K562 (cell line): ENCODE data around the gene MRPL55. TPM values are rescaled to one million over a fixed set of nuclear protein-coding genes. Genes with fewer than 3 reads are reported as not detected.

Experiments
- ATAC-seq: fragments of 200-7000 bp; cut with Tn5 transposase; 3 replicates; pipeline ENCODE4 v1.9.1; 2020; ENCODE audit warnings: moderate library complexity
- BruUV-seq: library from RNA; stranded (reverse); fragments of 400-500 nt; replicated peaks from 2 replicates; lab custom pipeline; 2021; lab: Mats Ljungman, UMichigan
- CTCF ChIA-PET: fragments of 300-600 bp; formaldehyde crosslinking; extraction: SDS; loops from one replicate; lab custom pipeline; 2021; ENCODE audit warnings: low intra/inter-chr PET ratio; lab: Yijun Ruan, JAX
- POLR2A ChIA-PET: fragments of 300-600, 350-650 bp; sonication (Branson Sonifier 250); formaldehyde crosslinking; extraction: SDS; loops from one replicate; lab custom pipeline; 2021; ENCODE audit warnings: antibody characterized with exemption, inconsistent platforms; lab: Yijun Ruan, JAX
- DNase-seq, 4 experiments: peaks; one replicate each; pipeline versions ENCODE4 v3.0.0 to v3.0.0-alpha.2; 2011 to 2018; ENCODE audit warnings: low spot score in 3 of 4, mixed read lengths in 3 of 4; ENCODE audit errors: extremely low read depth in 1 of 4
- FAIRE-seq: peaks from 2 replicates; lab custom pipeline; 2011; peaks lifted over from hg19 to GRCh38; lab: Jason Lieb, UNC
- H2AFZ ChIP-seq: 2 replicates; pipeline ENCODE4 v1.6.0; 2011; ENCODE audit warnings: low read depth, low read length, control low read depth, inconsistent platforms
- H3K27ac ChIP-seq: fragments of 200-600 bp; 3 replicates; pipeline ENCODE4 v1.8.0; 2011; ENCODE audit warnings: low read depth, mild to moderate bottlenecking, control low read depth, inconsistent platforms, low read length, moderate library complexity, mixed read lengths; ENCODE audit errors: extremely low read depth
- H3K27me3 ChIP-seq, 2 experiments: fragments of 300-600 bp in 1 of 2; 2 replicates in 1 of 2; 3 replicates in 1 of 2; pipeline versions ENCODE4 v1.6.0 to v1.8.0; 2011; ENCODE audit warnings: inconsistent platforms in 2 of 2, low read length in 2 of 2, mild to moderate bottlenecking in 1 of 2, mixed read lengths in 1 of 2, moderate library complexity in 1 of 2; ENCODE audit not compliant: control insufficient read depth in 2 of 2, insufficient read depth in 2 of 2
- H3K36me3 ChIP-seq: fragments of 300-600 bp; 3 replicates; pipeline ENCODE4 v1.8.0; 2011; ENCODE audit warnings: mild to moderate bottlenecking, low read length, inconsistent platforms; ENCODE audit not compliant: control insufficient read depth, insufficient read depth
- H3K4me1 ChIP-seq, 2 experiments: fragments of 200-600 bp in 1 of 2; replicated peaks in 1 of 2; 2 replicates in 1 of 2; 3 replicates in 1 of 2; pipeline versions ENCODE4 v1.5.1 to v1.8.0; 2011; ENCODE audit warnings: inconsistent platforms in 2 of 2, low read length in 2 of 2, mild to moderate bottlenecking in 1 of 2, mixed read lengths in 1 of 2, moderate library complexity in 1 of 2; ENCODE audit not compliant: control insufficient read depth in 2 of 2, insufficient read depth in 2 of 2
- H3K4me2 ChIP-seq: 2 replicates; pipeline ENCODE4 v1.6.1; 2011; ENCODE audit warnings: low read length, control low read depth, inconsistent platforms, mixed read lengths; ENCODE audit not compliant: insufficient read depth
- H3K4me3 ChIP-seq: fragments of 200-600 bp; sonication (generic), shearing (Covaris generic); 2 replicates; pipeline ENCODE4 v1.5.1; 2016; ENCODE audit warnings: control low read depth, inconsistent platforms
- H3K79me2 ChIP-seq: fragments of 200-600 bp; 3 replicates; pipeline ENCODE4 v1.8.0; 2011; ENCODE audit warnings: low read length, inconsistent platforms; ENCODE audit not compliant: control insufficient read depth, insufficient read depth
- H3K9ac ChIP-seq, 2 experiments: 2 replicates each; pipeline versions ENCODE4 v1.6.0 to v1.6.1; 2011; ENCODE audit warnings: low read depth in 2 of 2, low read length in 2 of 2, control low read depth in 1 of 2, inconsistent platforms in 1 of 2, mild to moderate bottlenecking in 1 of 2, mixed read lengths in 1 of 2; ENCODE audit not compliant: insufficient read depth in 1 of 2
- H3K9me1 ChIP-seq: one replicate; pipeline ENCODE4 v1.6.0; 2011; ENCODE audit warnings: inconsistent platforms, mild to moderate bottlenecking, low read length, moderate library complexity; ENCODE audit not compliant: control insufficient read depth, insufficient read depth
- H3K9me3 ChIP-seq: replicated peaks from 2 replicates; pipeline ENCODE4 v1.5.1; 2011; ENCODE audit warnings: low read depth, low read length, inconsistent platforms; ENCODE audit not compliant: control insufficient read depth, insufficient read depth
- H4K20me1 ChIP-seq: replicated peaks from 2 replicates; pipeline ENCODE4 v1.6.1; 2011; ENCODE audit warnings: low read length, inconsistent platforms, mixed read lengths; ENCODE audit not compliant: control insufficient read depth, insufficient read depth
- CEBPB ChIP-seq: fragments of 450-650 bp; IDR thresholded peaks from 2 replicates; pipeline ENCODE4 v1.6.1; 2016; ENCODE audit warnings: missing genetic modification characterization, missing compliant biosample characterization
- E2F6 ChIP-seq, 2 experiments: IDR thresholded peaks; 2 replicates each; pipeline ENCODE4 v1.6.1; 2011; ENCODE audit warnings: borderline replicate concordance in 1 of 2, control low read depth in 1 of 2, low read depth in 1 of 2, low read length in 1 of 2, mild to moderate bottlenecking in 1 of 2, mixed read lengths in 1 of 2, moderate library complexity in 1 of 2; ENCODE audit not compliant: insufficient read depth in 1 of 2, insufficient read length in 1 of 2, poor library complexity in 1 of 2, severe bottlenecking in 1 of 2; ENCODE audit errors: extremely low read depth in 1 of 2
- GTF3C2 ChIP-seq: IDR thresholded peaks from 3 replicates; pipeline ENCODE4 v1.6.1; 2011; ENCODE audit warnings: borderline replicate concordance, mild to moderate bottlenecking, moderate library complexity; ENCODE audit not compliant: insufficient read length; ENCODE audit errors: extremely low read depth
- MAFG ChIP-seq: fragments of 450-650 bp; conservative IDR thresholded peaks from 2 replicates; pipeline ENCODE4 v1.6.1; 2016; ENCODE audit warnings: missing genetic modification characterization, missing compliant biosample characterization
- NR1H2 ChIP-seq: sonication (generic); formaldehyde crosslinking; IDR thresholded peaks from 2 replicates; pipeline ENCODE4 v1.4.0; 2020; ENCODE audit warnings: mild to moderate bottlenecking, missing genetic modification reagents
- YBX1 ChIP-seq: fragments of 450-650 bp; IDR thresholded peaks from 2 replicates; pipeline ENCODE4 v1.7.1; 2016; ENCODE audit warnings: mild to moderate bottlenecking
- ZBTB33 ChIP-seq: sonication (generic); formaldehyde crosslinking; IDR thresholded peaks from 2 replicates; pipeline ENCODE4 v1.8.1; 2023; ENCODE audit warnings: mild to moderate bottlenecking, missing genetic modification reagents
- ZNF316 ChIP-seq: fragments of 450-650 bp; IDR thresholded peaks from 2 replicates; pipeline ENCODE4 v1.6.1; 2016
- WGBS: fragments of 100-300 bp; shearing (Covaris generic); methylation state at CpG from one replicate; pipeline ENCODE4 v1.1.6; 2016; ENCODE audit warnings: low coverage, mixed read lengths; ENCODE audit not compliant: insufficient coverage; ENCODE audit errors: missing lambda C conversion rate; 5-methylcytosine and 5-hydroxymethylcytosine counted together
- in situ Hi-C: fragments of 300-500 bp; cut with MboI; formaldehyde crosslinking; loops from 4 replicates; pipeline ENCODE4 v1.15.0; 2018; ENCODE audit warnings: inconsistent platforms, mixed read lengths
- intact Hi-C: fragments of 100-400 bp; cut with micrococcal nuclease; formaldehyde crosslinking; loops from 2 replicates; pipeline ENCODE4 v1.14.2; 2022
- polyA plus RNA-seq, 8 experiments: library from polyadenylated mRNA; depleted of rRNA in 4 of 8; stranded (reverse) in 5 of 8; unstranded in 3 of 8; fragments of >200 nt; fragmentation: Nextera tagmentation in 2 of 8; fragmentation: Illumina TruSeq in 1 of 8; extraction: Ambion mirVana in 2 of 8; extraction: Trizol in 1 of 8; gene quantifications; 2 replicates each; pipeline versions ENCODE4 v1.2.1 to v1.2.3, GENCODE V29; 2011 to 2014; ENCODE audit warnings: inconsistent platforms in 1 of 8, missing spikeins in 1 of 8
- total RNA-seq, 7 experiments: library from RNA; depleted of rRNA in 6 of 7; stranded (reverse); fragments of >200 nt in 6 of 7; fragmentation: Illumina TruSeq in 2 of 7; extraction: Trizol in 2 of 7; gene quantifications; 2 replicates each; pipeline versions ENCODE4 v1.2.1 to v1.2.3, GENCODE V29; 2011 to 2021; ENCODE audit warnings: low replicate concordance in 1 of 7
- TF ChIP-seq, protein P1 (sequence below): fragments of 250-450 bp; sonication (Bioruptor Pico); IDR thresholded peaks from 2 replicates; pipeline ENCODE4 v1.9.0; 2021; ENCODE audit warnings: mild to moderate bottlenecking
- TF ChIP-seq, protein P2 (sequence below): fragments of 450-650 bp; IDR thresholded peaks from 2 replicates; pipeline ENCODE4 v1.6.1; 2018; ENCODE audit warnings: mild to moderate bottlenecking, low read depth; ENCODE audit not compliant: partially characterized antibody

The MRPL55 gene
- total and polyA plus RNA-seq, 9 of the 15 experiments (the other 6 are each of a cell fraction or from before 2014, with no cell fraction given) = 34.9 to 228 (median 81.0) TPM

DNA sequence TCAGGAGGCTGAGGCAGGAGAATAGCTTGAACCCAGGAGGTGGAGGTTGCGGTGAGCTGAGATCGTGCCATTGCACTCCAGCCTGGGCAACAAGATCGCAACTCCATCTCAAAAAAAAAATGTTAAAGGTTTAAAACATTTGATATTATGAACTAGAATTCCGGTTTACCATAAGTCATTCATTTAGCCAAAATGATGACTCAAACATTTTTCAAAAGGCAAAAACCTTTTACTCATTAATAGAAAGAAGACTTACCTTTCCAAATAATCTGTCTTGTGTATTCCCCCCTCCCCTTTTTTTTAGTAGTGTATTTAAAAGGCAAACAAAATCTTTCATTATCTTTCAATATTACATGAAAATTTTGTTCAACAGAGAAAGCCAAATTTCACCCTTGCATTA, 8.2 kb upstream of the MRPL55 start:
- CTCF ChIA-PET = interaction anchor here (0.7 kb wide), 1 partner anchor 10 kb away, joined by 3 read pairs; no protein-coding TSS in a partner anchor
- POLR2A ChIA-PET = no interaction called here
- BruUV-seq = no TSS peak
- TF ChIP-seq ZNF316 (peak; percentile 80), GTF3C2 (no peak), E2F6 (IDR thresholded peaks at IDR 0.05; ENCODE audit: borderline replicate concordance in 1 of 2, extremely low read depth in 1 of 2, insufficient read depth in 1 of 2, insufficient read length in 1 of 2, low read depth in 1 of 2, low read length in 1 of 2, poor library complexity in 1 of 2, severe bottlenecking in 1 of 2) (no peak), NR1H2 (CRISPR knock-in tag) (no peak), CEBPB (tag) (no peak), YBX1 (no peak), ZBTB33 (CRISPR knock-in tag) (no peak), MAFG (tag) (peak; percentile 51)
- TF ChIP-seq, protein P1, sequence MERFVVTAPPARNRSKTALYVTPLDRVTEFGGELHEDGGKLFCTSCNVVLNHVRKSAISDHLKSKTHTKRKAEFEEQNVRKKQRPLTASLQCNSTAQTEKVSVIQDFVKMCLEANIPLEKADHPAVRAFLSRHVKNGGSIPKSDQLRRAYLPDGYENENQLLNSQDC (CRISPR knock-in tag) = no peak
- TF ChIP-seq, protein P2, sequence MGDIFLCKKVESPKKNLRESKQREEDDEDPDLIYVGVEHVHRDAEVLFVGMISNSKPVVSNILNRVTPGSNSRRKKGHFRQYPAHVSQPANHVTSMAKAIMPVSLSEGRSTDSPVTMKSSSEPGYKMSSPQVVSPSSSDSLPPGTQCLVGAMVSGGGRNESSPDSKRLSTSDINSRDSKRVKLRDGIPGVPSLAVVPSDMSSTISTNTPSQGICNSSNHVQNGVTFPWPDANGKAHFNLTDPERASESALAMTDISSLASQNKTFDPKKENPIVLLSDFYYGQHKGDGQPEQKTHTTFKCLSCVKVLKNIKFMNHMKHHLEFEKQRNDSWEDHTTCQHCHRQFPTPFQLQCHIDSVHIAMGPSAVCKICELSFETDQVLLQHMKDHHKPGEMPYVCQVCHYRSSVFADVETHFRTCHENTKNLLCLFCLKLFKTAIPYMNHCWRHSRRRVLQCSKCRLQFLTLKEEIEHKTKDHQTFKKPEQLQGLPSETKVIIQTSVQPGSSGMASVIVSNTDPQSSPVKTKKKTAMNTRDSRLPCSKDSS = no peak

More for the DNA sequence above, 8.2 kb upstream of the MRPL55 start:
- no peaks in the 10 kb centered on the region for H3K36me3 ChIP-seq
- no peaks in the 10 kb centered on the region for H3K27me3 ChIP-seq
- no peak overlapping the region for H2AFZ ChIP-seq
- H3K4me3 ChIP-seq = no peak overlapping the region
- DNase-seq = no peak
- intact Hi-C loops = no loop called here
- no peak overlapping the region for H3K4me2 ChIP-seq
- H4K20me1 ChIP-seq = no peaks in the 10 kb centered on the region
- 68% methylated on average over 4 of the region's 4 CpGs for WGBS
- H3K4me1 ChIP-seq = no peaks in the 10 kb centered on the region
- H3K9ac ChIP-seq = no peak overlapping the region
- no peak for ATAC-seq
- no peaks in the 10 kb centered on the region for H3K9me1 ChIP-seq
- in situ Hi-C loops = no loop called here
- FAIRE-seq = no peak
- H3K79me2 ChIP-seq = no peaks in the 10 kb centered on the region
- H3K9me3 ChIP-seq = no peaks in the 10 kb centered on the region
- no peak overlapping the region for H3K27ac ChIP-seq
